B cell (primary cell): Measurements from ENCODE around the gene LRRC49. TPM values are rescaled to one million over a fixed set of nuclear protein-coding genes. Genes with fewer than 3 reads are reported as not detected.

Experiments used
- ATAC-seq: fragments of 200-7000 bp; cut with Tn5 transposase; one replicate; pipeline ENCODE4 v1.10.0; 2021; ENCODE audit warnings: low read depth, mild to moderate bottlenecking, moderate number of reproducible peaks, moderate library complexity
- CTCF ChIA-PET: fragments of 350-600 bp; sonication (Branson Sonifier 250); formaldehyde crosslinking; loops from one replicate; lab custom pipeline; 2021; ENCODE audit warnings: antibody characterized with exemption, inconsistent platforms; lab: Charles Lee
- POLR2A ChIA-PET: fragments of 350-600 bp; sonication (Branson Sonifier 250); formaldehyde crosslinking; loops from one replicate; lab custom pipeline; 2021; ENCODE audit warnings: antibody characterized with exemption; lab: Charles Lee
- DNase-seq: peaks from one replicate; pipeline ENCODE4 v3.0.0; 2013
- H2AFZ ChIP-seq: 2 replicates; pipeline ENCODE4 v1.6.1; 2012; ENCODE audit warnings: mild to moderate bottlenecking, low read depth, low read length; ENCODE audit not compliant: insufficient read depth, poor library complexity, severe bottlenecking
- H3K27ac ChIP-seq, 2 donors: 1 replicate in 1 of 2; 2 replicates in 1 of 2; pipeline ENCODE4 v1.5.1; 2012 to 2013; ENCODE audit warnings: low read length in 2 of 2, mild to moderate bottlenecking in 2 of 2, moderate library complexity in 1 of 2
- H3K27me3 ChIP-seq, 4 experiments: fragments of 200-600 bp in 1 of 4; sonication (generic) in 1 of 4; replicated peaks in 1 of 4; 1 replicate in 2 of 4; 2 replicates in 2 of 4; pipeline versions ENCODE4 v1.6.1 to v1.7.0; 2013 to 2016; ENCODE audit warnings: low read length in 3 of 4, mild to moderate bottlenecking in 2 of 4, mixed read lengths in 1 of 4, moderate library complexity in 1 of 4; ENCODE audit not compliant: insufficient read depth in 4 of 4, control insufficient read depth in 3 of 4; ENCODE audit errors: control extremely low read depth in 1 of 4
- H3K36me3 ChIP-seq, 2 experiments: replicated peaks in 1 of 2; 1 replicate in 1 of 2; 2 replicates in 1 of 2; pipeline versions ENCODE4 v1.6.1 to v1.7.1; 2013; ENCODE audit warnings: low read length in 1 of 2; ENCODE audit not compliant: insufficient read depth in 2 of 2, control insufficient read depth in 1 of 2; ENCODE audit errors: control extremely low read depth in 1 of 2, extremely low read depth in 1 of 2
- H3K4me1 ChIP-seq, 2 donors: fragments of 200-600 bp in 1 of 2; sonication (generic) in 1 of 2; 1 replicate in 1 of 2; 2 replicates in 1 of 2; pipeline versions ENCODE4 v1.5.1 to v1.6.1; 2013 to 2017; ENCODE audit warnings: low read length in 2 of 2; ENCODE audit not compliant: control insufficient read depth in 2 of 2, insufficient read depth in 2 of 2
- H3K4me2 ChIP-seq: replicated peaks from 2 replicates; pipeline ENCODE3; 2012; ENCODE audit warnings: mild to moderate bottlenecking, low read depth, low read length; ENCODE audit not compliant: poor library complexity, severe bottlenecking
- H3K4me3 ChIP-seq, 5 experiments: fragments of 200-600 bp in 1 of 5; sonication (generic) in 1 of 5; 1 replicate in 3 of 5; 2 replicates in 2 of 5; pipeline versions ENCODE4 v1.5.1 to v1.7.0; 2011 to 2016; ENCODE audit warnings: low read length in 4 of 5, mild to moderate bottlenecking in 4 of 5, low read depth in 2 of 5, control low read depth in 1 of 5, moderate library complexity in 1 of 5; ENCODE audit not compliant: insufficient read depth in 1 of 5; ENCODE audit errors: control extremely low read depth in 1 of 5, extremely low read depth in 1 of 5
- H3K79me2 ChIP-seq: fragments of 200-600 bp; sonication (generic); one replicate; pipeline ENCODE4 v1.6.0; 2016; ENCODE audit warnings: low read length; ENCODE audit not compliant: control insufficient read depth, insufficient read depth
- H3K9ac ChIP-seq: fragments of 200-600 bp; sonication (generic); 2 replicates; pipeline ENCODE4 v1.6.1; 2017; ENCODE audit warnings: mild to moderate bottlenecking, low read length, moderate library complexity
- H3K9me3 ChIP-seq, 3 donors: one replicate each; pipeline versions ENCODE4 v1.6.1 to v1.7.1; 2013; ENCODE audit warnings: low read length in 2 of 3; ENCODE audit not compliant: control insufficient read depth in 2 of 3, insufficient read depth in 1 of 3; ENCODE audit errors: control extremely low read depth in 1 of 3
- H4K20me1 ChIP-seq: 2 replicates; pipeline ENCODE4 v1.6.0; 2012; ENCODE audit warnings: mild to moderate bottlenecking, low read length; ENCODE audit not compliant: insufficient read depth, control insufficient read depth, poor library complexity, severe bottlenecking
- H3K27ac Mint-ChIP-seq: one replicate; pipeline ENCODE4 v1.8.0; 2021; ENCODE audit warnings: mixed read lengths
- H3K27me3 Mint-ChIP-seq: one replicate; pipeline ENCODE4 v1.8.0; 2021; ENCODE audit warnings: mixed read lengths
- H3K4me1 Mint-ChIP-seq: one replicate; pipeline ENCODE4 v1.8.0; 2021; ENCODE audit warnings: mixed read lengths
- H3K4me3 Mint-ChIP-seq: one replicate; pipeline ENCODE4 v1.8.0; 2021; ENCODE audit warnings: mixed read lengths
- H3K9me3 Mint-ChIP-seq: one replicate; pipeline ENCODE4 v1.8.0; 2022; ENCODE audit warnings: mixed read lengths; ENCODE audit not compliant: insufficient read depth
- EZH2 ChIP-seq: IDR thresholded peaks from 2 replicates; pipeline ENCODE4 v1.6.1; 2012; ENCODE audit warnings: borderline replicate concordance, low read depth, mild to moderate bottlenecking, moderate library complexity, low read length; ENCODE audit not compliant: insufficient read depth, poor library complexity, severe bottlenecking
- WGBS: methylation state at CpG from one replicate; pipeline ENCODE4 v1.1.5; 2013; ENCODE audit warnings: missing lambda C conversion rate; ENCODE audit not compliant: insufficient coverage; 5-methylcytosine and 5-hydroxymethylcytosine counted together
- intact Hi-C: fragments of 100-400 bp; cut with micrococcal nuclease; formaldehyde crosslinking; loops from one replicate; pipeline ENCODE4 v1.10.0; 2022
- polyA plus RNA-seq: library from polyadenylated mRNA; depleted of rRNA; stranded (reverse); fragments of >200 nt; gene quantifications from 2 replicates; pipeline ENCODE4 v1.2.3, GENCODE V29; 2012
- total RNA-seq, 2 donors: library from RNA; stranded (reverse); fragments of 120-200 nt in 1 of 2; gene quantifications; 1 replicate in 1 of 2; 2 replicates in 1 of 2; pipeline versions ENCODE4 v1.2.3 to v1.2.4, GENCODE V29; 2013 to 2022
- TF ChIP-seq, protein P1 (sequence below): fragments of 200-600 bp; IDR thresholded peaks from one replicate; pipeline ENCODE4 v1.8.0; 2022; ENCODE audit warnings: antibody characterized with exemption, mild to moderate bottlenecking

Gene LRRC49
- total and polyA plus RNA-seq, 2 donors (not counting 1 experiment from before 2014, with no cell fraction given), result 0.22 to 1.4 TPM

DNA sequence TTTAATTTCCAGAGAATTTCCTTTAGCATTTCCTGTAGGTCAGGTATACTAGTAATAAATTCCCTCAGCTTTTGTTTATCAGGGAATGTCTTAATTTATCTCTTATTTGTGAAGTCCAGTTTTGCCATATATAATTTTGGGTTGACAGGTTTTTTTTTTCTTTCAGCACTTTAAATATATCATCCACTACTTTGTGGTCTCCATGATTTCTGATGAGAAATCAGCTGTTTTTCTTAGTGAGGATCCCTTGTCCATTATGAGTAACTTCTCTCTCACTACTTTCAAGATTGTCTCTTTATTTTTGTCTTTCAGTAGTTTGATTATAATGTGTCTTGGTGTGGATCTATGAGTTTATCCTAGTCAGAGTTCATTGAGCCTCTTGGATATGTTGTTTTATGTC lies 105.7 kb downstream of the LRRC49 start:
- Histone ChIP-seq H3K4me1 (no peaks in the 10 kb centered on the region), H2AFZ (no peak overlapping the region), H4K20me1 (no peaks in the 10 kb centered on the region), H3K36me3 (no peaks in the 10 kb centered on the region), H3K79me2 (no peaks in the 10 kb centered on the region), H3K4me3 (no peak overlapping the region), H3K9ac (no peak overlapping the region), H3K27ac (no peak overlapping the region), H3K9me3 (peaks cover 0 to 12% (median 1%) of the 10 kb centered on the region in 3 donors), H3K27me3 (no peaks in the 10 kb centered on the region), H3K4me2 (no peak overlapping the region)
- Mint-ChIP-seq H3K27ac (no peak overlapping the region), H3K27me3 (peaks cover 8% of the 10 kb centered on the region), H3K9me3 (no peaks in the 10 kb centered on the region), H3K4me3 (no peak overlapping the region), H3K4me1 (no peaks in the 10 kb centered on the region)
- ATAC-seq (no peak), DNase-seq (no peak)
- intact Hi-C loops, result no loop called here
- TF ChIP-seq, protein P1, sequence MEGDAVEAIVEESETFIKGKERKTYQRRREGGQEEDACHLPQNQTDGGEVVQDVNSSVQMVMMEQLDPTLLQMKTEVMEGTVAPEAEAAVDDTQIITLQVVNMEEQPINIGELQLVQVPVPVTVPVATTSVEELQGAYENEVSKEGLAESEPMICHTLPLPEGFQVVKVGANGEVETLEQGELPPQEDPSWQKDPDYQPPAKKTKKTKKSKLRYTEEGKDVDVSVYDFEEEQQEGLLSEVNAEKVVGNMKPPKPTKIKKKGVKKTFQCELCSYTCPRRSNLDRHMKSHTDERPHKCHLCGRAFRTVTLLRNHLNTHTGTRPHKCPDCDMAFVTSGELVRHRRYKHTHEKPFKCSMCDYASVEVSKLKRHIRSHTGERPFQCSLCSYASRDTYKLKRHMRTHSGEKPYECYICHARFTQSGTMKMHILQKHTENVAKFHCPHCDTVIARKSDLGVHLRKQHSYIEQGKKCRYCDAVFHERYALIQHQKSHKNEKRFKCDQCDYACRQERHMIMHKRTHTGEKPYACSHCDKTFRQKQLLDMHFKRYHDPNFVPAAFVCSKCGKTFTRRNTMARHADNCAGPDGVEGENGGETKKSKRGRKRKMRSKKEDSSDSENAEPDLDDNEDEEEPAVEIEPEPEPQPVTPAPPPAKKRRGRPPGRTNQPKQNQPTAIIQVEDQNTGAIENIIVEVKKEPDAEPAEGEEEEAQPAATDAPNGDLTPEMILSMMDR, result no peak
- no peak for TF ChIP-seq EZH2
- CTCF ChIA-PET, result no interaction called here
- POLR2A ChIA-PET, result no interaction called here

DNA sequence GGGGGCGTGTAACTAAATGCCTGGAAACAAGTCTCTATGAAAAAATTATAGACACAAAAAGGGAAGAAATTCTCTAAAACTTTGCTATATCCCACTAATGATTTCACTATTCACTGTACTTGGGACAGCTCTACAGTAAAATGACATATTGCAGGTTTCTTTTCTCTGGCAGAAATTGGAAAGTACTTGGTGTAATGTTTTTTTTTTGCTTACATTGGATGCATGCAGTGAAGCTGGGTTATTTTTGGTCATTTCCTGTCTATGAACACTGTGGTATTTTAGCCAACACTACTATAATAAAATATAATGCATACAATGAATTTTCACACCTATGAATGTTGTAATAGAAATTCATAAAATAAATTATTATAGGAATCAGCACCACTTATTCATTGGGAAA lies 109.7 kb downstream of the LRRC49 start:
- peaks cover 1 to 12% (median 4%) of the 10 kb centered on the region in 3 donors for H3K9me3 ChIP-seq
- ChIA-PET CTCF (no interaction called here), POLR2A (no interaction called here)
- H3K9me3 Mint-ChIP-seq, result no peaks in the 10 kb centered on the region
- H3K4me1 Mint-ChIP-seq, result no peaks in the 10 kb centered on the region
- no peak overlapping the region for H3K9ac ChIP-seq
- H3K4me3 Mint-ChIP-seq, result no peak overlapping the region
- no peak overlapping the region for H3K27ac Mint-ChIP-seq
- H2AFZ ChIP-seq, result no peak overlapping the region
- no peak for TF ChIP-seq EZH2
- TF ChIP-seq, protein P1, result no peak
- intact Hi-C loops, result no loop called here
- no peaks in the 10 kb centered on the region for H3K36me3 ChIP-seq
- H3K27me3 Mint-ChIP-seq, result peaks cover 12% of the 10 kb centered on the region
- DNase-seq (no peak), ATAC-seq (no peak)
- H3K4me3 ChIP-seq, result no peak overlapping the region
- no peak overlapping the region for H3K27ac ChIP-seq
- H3K4me2 ChIP-seq, result no peak overlapping the region
- WGBS, result no CpG with 5 or more reads among the region's 1 CpG
- no peaks in the 10 kb centered on the region for H3K27me3 ChIP-seq
- no peaks in the 10 kb centered on the region for H3K4me1 ChIP-seq
- no peaks in the 10 kb centered on the region for H4K20me1 ChIP-seq
- H3K79me2 ChIP-seq, result no peaks in the 10 kb centered on the region
